ENCODE results near the gene RENBP.

The RENBP gene

GRCh38 chrX:153927922-153928760, 16.3 kb downstream of the RENBP start:
- Mint-ChIP-seq H3K27ac (peak overlapping the region; percentile 83 to 97 (median 97)), H3K27me3 (ENCODE audit: low read depth) (peaks cover 3% of the 10 kb centered on the region), H3K4me1 (peaks cover 14% of the 10 kb centered on the region), H3K36me3 (ENCODE audit: low read depth) (peaks cover 15% of the 10 kb centered on the region), H3K9me3 (peaks cover 8% of the 10 kb centered on the region), H3K4me3 (peak overlapping the region; percentile 83 to 90 (median 90))
- no peak for TF ChIP-seq CTCF (IDR thresholded peaks at IDR 0.05; ENCODE audit: unreplicated experiment in 3 of 3)

- H3K9me3 Mint-ChIP-seq = peaks cover 8% of the 10 kb centered on the region
- H3K4me1 Mint-ChIP-seq = peaks cover 17% of the 10 kb centered on the region
- H3K27ac Mint-ChIP-seq = peak overlapping the region; percentile 83 to 97 (median 97)
- peaks cover 15% of the 10 kb centered on the region for H3K36me3 Mint-ChIP-seq (ENCODE audit: low read depth)
- H3K4me3 Mint-ChIP-seq = peak overlapping the region; percentile 83 to 90 (median 90)
- peaks cover 3% of the 10 kb centered on the region for H3K27me3 Mint-ChIP-seq (ENCODE audit: low read depth)
- TF ChIP-seq CTCF (IDR thresholded peaks at IDR 0.05; ENCODE audit: unreplicated experiment in 3 of 3) = no peak
Observed at GRCh38 chrX:153927672-153927921, 16.8 kb downstream of the RENBP start.

DNA sequence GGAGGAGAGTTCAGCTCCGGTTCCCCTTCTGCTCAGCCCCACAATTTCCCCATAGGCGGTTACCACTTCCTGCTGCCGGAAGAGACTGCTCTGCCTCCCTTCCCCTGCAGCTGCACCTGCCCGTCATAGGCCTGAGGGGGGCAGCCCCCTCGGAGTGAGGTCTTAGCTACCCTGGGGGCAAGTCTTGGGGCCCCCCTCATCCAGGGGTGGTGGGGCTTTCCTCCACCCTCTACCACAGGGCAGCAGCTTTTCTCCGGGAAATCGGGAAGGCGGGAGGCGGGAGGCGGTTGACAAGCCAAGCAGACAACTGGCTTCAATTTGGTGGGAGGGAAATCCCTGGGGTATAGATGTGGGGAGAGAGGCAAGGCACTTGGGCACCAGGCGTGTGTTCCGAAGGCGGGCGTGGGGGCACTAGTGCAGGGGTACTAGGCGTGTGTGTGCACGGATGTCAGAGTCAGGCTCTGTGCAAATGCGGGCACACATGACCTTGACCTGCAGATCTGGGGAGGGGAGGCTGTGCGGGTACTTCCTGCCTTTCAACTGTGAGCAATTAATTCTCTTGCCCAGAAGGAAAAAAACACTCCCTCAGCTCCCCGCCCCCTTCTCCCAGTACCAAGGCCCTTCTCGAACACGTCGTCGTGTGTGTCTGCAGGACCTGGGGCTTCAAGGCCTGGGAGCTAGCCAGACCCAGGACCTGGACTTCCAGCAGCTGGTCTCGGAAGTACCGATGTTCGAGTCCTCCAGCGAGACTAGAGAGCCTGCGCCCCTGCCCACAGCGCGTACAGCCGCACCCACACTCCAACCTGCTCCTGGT, 17.4 kb downstream of the RENBP start:
- peaks cover 15% of the 10 kb centered on the region for H3K36me3 Mint-ChIP-seq (ENCODE audit: low read depth)
- no peak for TF ChIP-seq CTCF (IDR thresholded peaks at IDR 0.05; ENCODE audit: unreplicated experiment in 3 of 3)
- H3K27me3 Mint-ChIP-seq (ENCODE audit: low read depth) = peaks cover 3% of the 10 kb centered on the region
- peaks cover 20% of the 10 kb centered on the region for H3K4me1 Mint-ChIP-seq
- H3K9me3 Mint-ChIP-seq = peaks cover 8% of the 10 kb centered on the region
- H3K27ac Mint-ChIP-seq = peak overlapping the region; percentile 83 to 97 (median 97)
- H3K4me3 Mint-ChIP-seq = peak overlapping the region; percentile 83 to 90 (median 90)

- H3K36me3 Mint-ChIP-seq (ENCODE audit: low read depth) = peaks cover 11% of the 10 kb centered on the region
- peaks cover 3% of the 10 kb centered on the region for H3K27me3 Mint-ChIP-seq (ENCODE audit: low read depth)
- TF ChIP-seq CTCF (IDR thresholded peaks at IDR 0.05; ENCODE audit: unreplicated experiment in 3 of 3) = no peak
- peaks cover 20% of the 10 kb centered on the region for H3K4me1 Mint-ChIP-seq
- peak overlapping the region; percentile 83 to 97 (median 97) for H3K27ac Mint-ChIP-seq
- peak overlapping the region; percentile 83 to 90 (median 90) for H3K4me3 Mint-ChIP-seq
- H3K9me3 Mint-ChIP-seq = peaks cover 6% of the 10 kb centered on the region
Observed at GRCh38 chrX:153926552-153926857, 17.9 kb downstream of the RENBP start.

DNA sequence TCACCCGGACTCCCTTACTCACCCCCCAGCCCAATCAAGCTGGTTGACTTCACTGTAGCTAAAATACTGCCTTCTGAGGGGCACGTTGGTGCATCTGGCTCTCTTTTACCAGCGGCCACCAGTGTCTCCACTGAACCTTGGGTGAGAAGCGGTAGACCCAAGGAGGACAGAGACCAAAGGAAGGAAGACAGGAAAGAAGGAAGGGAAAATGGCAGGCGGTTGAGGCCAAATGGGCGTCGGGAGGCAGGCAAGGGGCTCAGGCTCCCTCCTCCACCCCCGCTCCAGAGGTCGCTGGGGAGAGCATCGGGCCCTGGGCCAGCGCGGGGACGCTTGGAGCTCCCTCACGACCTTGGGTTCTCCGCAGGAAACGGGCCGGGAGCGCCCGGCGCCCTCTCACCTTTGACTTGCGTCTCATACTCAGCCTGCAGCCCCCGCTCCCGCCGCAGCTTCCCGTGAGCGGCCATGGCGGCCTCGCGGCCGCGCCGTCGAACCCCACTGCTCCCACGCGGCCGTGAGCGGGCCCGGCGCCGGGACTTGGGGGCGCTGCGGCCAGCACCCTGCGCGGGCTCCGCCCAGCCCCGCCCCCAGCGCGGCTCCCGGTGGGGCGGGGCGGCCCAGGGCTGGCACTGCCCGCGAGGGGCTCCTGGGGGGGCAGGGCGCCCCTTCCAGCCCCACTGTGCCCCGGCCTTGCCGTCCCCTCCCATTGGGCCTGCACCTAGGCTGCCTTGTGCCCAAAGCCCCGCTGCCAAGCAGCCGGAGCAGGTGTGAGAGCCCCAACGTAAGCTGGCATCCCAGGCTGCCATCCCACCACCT, 18.5 kb downstream of the RENBP start, which contains the start of gene ARHGAP4:
TSS of gene ARHGAP4 (minus strand) at position 526 of the 813 bp plus-strand sequence. CDS start at position 464, 62 bp downstream.
- Mint-ChIP-seq H3K36me3 (ENCODE audit: low read depth) (peaks cover 8% of the 10 kb centered on the region), H3K9me3 (peaks cover 3% of the 10 kb centered on the region), H3K27me3 (ENCODE audit: low read depth) (peaks cover 3% of the 10 kb centered on the region)

More for the DNA sequence above, 18.5 kb downstream of the RENBP start, which contains the start of gene ARHGAP4:
- Mint-ChIP-seq H3K4me3 (peak within 1 kb of the TSS; percentile 83 to 90 (median 90)), H3K4me1 (peaks cover 20% of the 10 kb centered on the region), H3K27ac (peak within 1 kb of the TSS; percentile 90 to 97 (median 97))
- no peak for TF ChIP-seq CTCF (IDR thresholded peaks at IDR 0.05; ENCODE audit: unreplicated experiment in 3 of 3)

Measured in nephron (organoid).